Naive thymus-derived CD4-positive, alpha-beta T cell (primary cell): ENCODE measurements around the gene FBRSL1. TPM values are rescaled to one million over a fixed set of nuclear protein-coding genes. Genes with fewer than 3 reads are reported as not detected.

Experiments
- ATAC-seq: fragments of 150-1000 bp; cut with Tn5 transposase; 2 replicates; pipeline ENCODE4 v1.10.0; 2021; ENCODE audit warnings: mild to moderate bottlenecking, moderate library complexity
- CTCF ChIA-PET: fragments of 350-600 bp; sonication (Branson Sonifier 250); formaldehyde crosslinking; loops from one replicate; lab custom pipeline; 2021; ENCODE audit warnings: antibody characterized with exemption; lab: Charles Lee
- POLR2A ChIA-PET: fragments of 350-600 bp; sonication (Branson Sonifier 250); formaldehyde crosslinking; loops from one replicate; lab custom pipeline; 2021; ENCODE audit warnings: antibody characterized with exemption, inconsistent platforms; lab: Charles Lee
- DNase-seq, 9 donors: peaks; one replicate each; pipeline versions ENCODE4 v3.0.0 to v3.0.0-alpha.2; 2020 to 2022; ENCODE audit warnings: mixed read lengths in 1 of 9
- H3K27ac ChIP-seq: one replicate; pipeline ENCODE4 v1.7.0; 2013; ENCODE audit warnings: mild to moderate bottlenecking, low read depth, low read length, moderate library complexity
- H3K27me3 ChIP-seq, 2 donors: one replicate each; pipeline ENCODE4 v1.7.0; 2013; ENCODE audit warnings: low read length in 2 of 2, mild to moderate bottlenecking in 2 of 2, moderate library complexity in 2 of 2; ENCODE audit not compliant: control insufficient read depth in 2 of 2, insufficient read depth in 2 of 2
- H3K36me3 ChIP-seq, 3 experiments: 1 replicate in 2 of 3; 2 replicates in 1 of 3; pipeline ENCODE4 v1.7.0; 2013; ENCODE audit warnings: low read length in 3 of 3, mild to moderate bottlenecking in 3 of 3, moderate library complexity in 1 of 3; ENCODE audit not compliant: insufficient read depth in 3 of 3, control insufficient read depth in 2 of 3
- H3K4me1 ChIP-seq, 2 donors: one replicate each; pipeline ENCODE4 v1.7.0; 2013; ENCODE audit warnings: low read length in 2 of 2, mild to moderate bottlenecking in 2 of 2, moderate library complexity in 1 of 2; ENCODE audit not compliant: control insufficient read depth in 2 of 2, insufficient read depth in 2 of 2
- H3K4me3 ChIP-seq: 2 replicates; pipeline ENCODE4 v1.7.0; 2013; ENCODE audit warnings: mild to moderate bottlenecking, low read length
- H3K9me3 ChIP-seq, 3 experiments: 1 replicate in 2 of 3; 2 replicates in 1 of 3; pipeline ENCODE4 v1.7.0; 2013; ENCODE audit warnings: low read length in 3 of 3; ENCODE audit not compliant: control insufficient read depth in 2 of 3
- H3K27ac Mint-ChIP-seq, 9 donors: one replicate each; pipeline ENCODE4 v1.8.0; 2020 to 2022; ENCODE audit warnings: mixed read lengths in 9 of 9, mild to moderate bottlenecking in 8 of 9, moderate library complexity in 5 of 9, inconsistent platforms in 2 of 9
- H3K27me3 Mint-ChIP-seq, 5 donors: one replicate each; pipeline ENCODE4 v1.8.0; 2021 to 2022; ENCODE audit warnings: mixed read lengths in 5 of 5, mild to moderate bottlenecking in 1 of 5
- H3K36me3 Mint-ChIP-seq, 5 donors: one replicate each; pipeline ENCODE4 v1.8.0; 2020 to 2022; ENCODE audit warnings: mixed read lengths in 5 of 5, mild to moderate bottlenecking in 3 of 5, inconsistent platforms in 1 of 5
- H3K4me1 Mint-ChIP-seq, 7 donors: one replicate each; pipeline ENCODE4 v1.8.0; 2020 to 2022; ENCODE audit warnings: mixed read lengths in 7 of 7, mild to moderate bottlenecking in 3 of 7, inconsistent platforms in 1 of 7
- H3K4me3 Mint-ChIP-seq, 10 donors: one replicate each; pipeline ENCODE4 v1.8.0; 2020 to 2022; ENCODE audit warnings: mild to moderate bottlenecking in 10 of 10, mixed read lengths in 10 of 10, moderate library complexity in 6 of 10, inconsistent platforms in 2 of 10
- H3K9me3 Mint-ChIP-seq, 11 donors: one replicate each; pipeline ENCODE4 v1.8.0; 2020 to 2022; ENCODE audit warnings: mixed read lengths in 11 of 11, mild to moderate bottlenecking in 4 of 11, inconsistent platforms in 1 of 11, moderate library complexity in 1 of 11
- intact Hi-C, 2 donors: fragments of 100-400 bp; cut with micrococcal nuclease; formaldehyde crosslinking; loops; one replicate each; pipeline ENCODE4 v1.15.1; 2023
- polyA plus RNA-seq, 2 donors: library from polyadenylated mRNA; unstranded; fragments of 300-500 nt; fragmentation: Illumina TruSeq; gene quantifications; one replicate each; pipeline ENCODE4 v1.2.3, GENCODE V29; 2021
- total RNA-seq, 6 experiments: library from RNA in 5 of 6; stranded (reverse) in 5 of 6; gene quantifications; 1 replicate in 5 of 6; 2 replicates in 1 of 6; pipeline ENCODE4 v1.2.3 and lab custom pipeline; 2021 to 2026

Gene FBRSL1
- total and polyA plus RNA-seq, 7 experiments from 2014 or later: 0.77 to 105 (median 90.9) TPM

GRCh38 chr12:132486576-132486975 lies 3.4 kb upstream of the FBRSL1 start:
- ATAC-seq: no peak
- Histone ChIP-seq H3K27ac (no peak overlapping the region), H3K9me3 (no peaks in the 10 kb centered on the region), H3K27me3 (no peaks in the 10 kb centered on the region), H3K36me3 (no peaks in the 10 kb centered on the region), H3K4me1 (peaks cover 21 to 23% of the 10 kb centered on the region in 2 donors), H3K4me3 (no peak overlapping the region)
- ChIA-PET POLR2A (interaction anchor here (1.0 to 4.5 kb wide), 5 partner anchors 9 to 72 kb away, joined by 3 to 66 read pairs (median 4); no protein-coding TSS in a partner anchor), CTCF (interaction anchor here (0.8 to 1.3 kb wide), 3 partner anchors 9 to 56 kb away, joined by 3 to 4 read pairs (median 4); no protein-coding TSS in a partner anchor)
- H3K27ac Mint-ChIP-seq: peak overlapping the region in 7 of 9 donors; percentile 57 to 97 (median 89)
- DNase-seq: no peak
- H3K36me3 Mint-ChIP-seq: peaks cover 0 to 4% (median 0%) of the 10 kb centered on the region in 5 donors
- no peaks in the 10 kb centered on the region for H3K27me3 Mint-ChIP-seq
- intact Hi-C loops: loop anchor here in 1 of 2 donors (5.0 to 10.0 kb wide), 2 partner anchors 69 to 542 kb away; partner anchors contain the start of gene EP400
- no peaks in the 10 kb centered on the region for H3K9me3 Mint-ChIP-seq
- H3K4me1 Mint-ChIP-seq: peaks cover 33 to 52% (median 36%) of the 10 kb centered on the region in 7 donors
- peak overlapping the region in 2 of 10 donors; percentile 45 to 93 for H3K4me3 Mint-ChIP-seq

DNA sequence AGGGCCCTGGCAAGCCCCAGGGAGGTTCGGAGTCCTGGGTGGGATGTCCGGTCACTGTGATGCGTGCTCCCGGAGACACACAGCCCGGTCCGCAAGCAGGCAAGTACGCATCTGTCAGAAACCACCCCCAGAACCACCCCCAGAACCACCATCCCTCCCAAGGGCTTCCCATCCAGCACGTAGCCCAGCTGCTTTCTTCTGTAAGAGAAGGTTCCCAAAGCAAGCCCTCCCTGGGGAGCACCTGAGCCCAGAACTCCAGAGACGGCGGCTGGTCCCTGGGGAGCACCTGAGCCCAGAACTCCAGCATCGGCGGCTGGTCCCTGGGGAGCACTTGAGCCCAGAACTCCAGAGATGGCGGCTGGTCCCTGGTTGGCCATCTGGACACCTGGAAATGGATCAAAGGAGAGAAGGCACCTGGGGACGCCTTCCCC lies 2.6 kb upstream of the FBRSL1 start:
- intact Hi-C loops: loop anchor here in 1 of 2 donors (5.0 to 10.0 kb wide), 2 partner anchors 70 to 543 kb away; partner anchors contain the start of gene EP400
- Histone ChIP-seq H3K4me1 (peaks cover 29 to 30% of the 10 kb centered on the region in 2 donors), H3K27me3 (no peaks in the 10 kb centered on the region), H3K9me3 (no peaks in the 10 kb centered on the region), H3K36me3 (no peaks in the 10 kb centered on the region), H3K4me3 (no peak overlapping the region), H3K27ac (peak overlapping the region; percentile 96)
- POLR2A ChIA-PET: interaction anchor here (1.7 to 4.5 kb wide), 5 partner anchors 10 to 72 kb away, joined by 4 to 66 read pairs (median 12); no protein-coding TSS in a partner anchor
- CTCF ChIA-PET: interaction anchor here (1.3 kb wide), 1 partner anchor 57 kb away, joined by 4 read pairs; no protein-coding TSS in a partner anchor
- DNase-seq: no peak
- Mint-ChIP-seq H3K27ac (peak overlapping the region; percentile 89 to 97 (median 94)), H3K27me3 (no peaks in the 10 kb centered on the region), H3K4me1 (peaks cover 39 to 58% (median 42%) of the 10 kb centered on the region in 7 donors), H3K36me3 (peaks cover 0 to 9% (median 3%) of the 10 kb centered on the region in 5 donors), H3K9me3 (no peaks in the 10 kb centered on the region), H3K4me3 (peak overlapping the region; percentile 15 to 95 (median 92))
- no peak for ATAC-seq

GRCh38 chr12:132488127-132489077 lies 1.5 kb upstream of the FBRSL1 start:
- H3K27ac Mint-ChIP-seq: peak overlapping the region; percentile 89 to 97 (median 94)
- Histone ChIP-seq H3K4me1 (peaks cover 36 to 39% of the 10 kb centered on the region in 2 donors), H3K27me3 (no peaks in the 10 kb centered on the region), H3K27ac (peak overlapping the region; percentile 96), H3K4me3 (peak overlapping the region; percentile 83), H3K9me3 (no peaks in the 10 kb centered on the region), H3K36me3 (no peaks in the 10 kb centered on the region)
- no peaks in the 10 kb centered on the region for H3K27me3 Mint-ChIP-seq
- POLR2A ChIA-PET: interaction anchor here (0.8 to 4.5 kb wide), 15 partner anchors 11 to 127 kb away, joined by 3 to 66 read pairs (median 4); no protein-coding TSS in a partner anchor
- H3K36me3 Mint-ChIP-seq: peaks cover 0 to 9% (median 4%) of the 10 kb centered on the region in 5 donors
- ATAC-seq (no peak), DNase-seq (peak in 8 of 9 donors; percentile 43 to 54 (median 50))
- intact Hi-C loops: loop anchor here (1.0 to 10.0 kb wide), 10 partner anchors 11 to 544 kb away; partner anchors contain the start of genes DDX51 (in 1 of the 2), EP400 (in 1 of the 2) and NOC4L (in 1 of the 2)
- CTCF ChIA-PET: interaction anchor here (0.6 to 0.7 kb wide), 2 partner anchors 9 to 73 kb away, joined by 3 to 4 read pairs; no protein-coding TSS in a partner anchor
- peak overlapping the region; percentile 83 to 95 (median 92) for H3K4me3 Mint-ChIP-seq
- H3K4me1 Mint-ChIP-seq: peaks cover 47 to 63% (median 51%) of the 10 kb centered on the region in 7 donors
- no peaks in the 10 kb centered on the region for H3K9me3 Mint-ChIP-seq

- Mint-ChIP-seq H3K27me3 (no peaks in the 10 kb centered on the region), H3K36me3 (peaks cover 0 to 9% (median 4%) of the 10 kb centered on the region in 5 donors), H3K9me3 (no peaks in the 10 kb centered on the region), H3K4me1 (peaks cover 51 to 70% (median 58%) of the 10 kb centered on the region in 7 donors), H3K4me3 (peak overlapping the region; percentile 83 to 95 (median 92)), H3K27ac (peak overlapping the region; percentile 89 to 97 (median 94))
- Histone ChIP-seq H3K27ac (peak overlapping the region; percentile 96), H3K9me3 (no peaks in the 10 kb centered on the region), H3K36me3 (peaks cover 0 to 3% (median 0%) of the 10 kb centered on the region in 3 experiments), H3K4me3 (peak overlapping the region; percentile 83), H3K27me3 (no peaks in the 10 kb centered on the region), H3K4me1 (peaks cover 40 to 46% of the 10 kb centered on the region in 2 donors)
- ATAC-seq: peak; percentile 46
- ChIA-PET POLR2A (interaction anchor here (0.8 to 4.5 kb wide), 15 partner anchors 11 to 126 kb away, joined by 3 to 66 read pairs (median 4); no protein-coding TSS in a partner anchor), CTCF (interaction anchor here (0.6 kb wide), 1 partner anchor 72 kb away, joined by 3 read pairs; no protein-coding TSS in a partner anchor)
- peak; percentile 56 to 75 (median 69) for DNase-seq
- intact Hi-C loops: loop anchor here (1.0 to 10.0 kb wide), 10 partner anchors 12 to 544 kb away; partner anchors contain the start of genes DDX51 (in 1 of the 2), EP400 (in 1 of the 2) and NOC4L (in 1 of the 2)
Observed at GRCh38 chr12:132489078-132489601, 811 bp upstream of the FBRSL1 start.

- ChIA-PET POLR2A (interaction anchor here (0.6 to 1.5 kb wide), 2 partner anchors 53 to 60 kb away, joined by 3 to 4 read pairs; no protein-coding TSS in a partner anchor), CTCF (no interaction called here)
- Mint-ChIP-seq H3K9me3 (no peaks in the 10 kb centered on the region), H3K4me1 (peaks cover 50 to 80% (median 70%) of the 10 kb centered on the region in 7 donors), H3K36me3 (peaks cover 0 to 9% (median 4%) of the 10 kb centered on the region in 5 donors), H3K27ac (peak overlapping the region; percentile 77 to 95 (median 89)), H3K27me3 (no peaks in the 10 kb centered on the region), H3K4me3 (peak overlapping the region; percentile 74 to 93 (median 89))
- peaks cover 0 to 8% (median 0%) of the 10 kb centered on the region in 3 experiments for H3K36me3 ChIP-seq
- no peaks in the 10 kb centered on the region for H3K27me3 ChIP-seq
- H3K9me3 ChIP-seq: no peaks in the 10 kb centered on the region
- intact Hi-C loops: loop anchor here in 1 of 2 donors (1.0 to 2.0 kb wide), 2 partner anchors 16 to 302 kb away; no protein-coding TSS in a partner anchor
- peak overlapping the region; percentile 77 for H3K4me3 ChIP-seq
- no peak for ATAC-seq
- H3K4me1 ChIP-seq: peaks cover 49 to 61% of the 10 kb centered on the region in 2 donors
- peak in 2 of 9 donors; percentile 36 to 46 for DNase-seq
- peak overlapping the region; percentile 76 for H3K27ac ChIP-seq
Observed at GRCh38 chr12:132490422-132491137, 629 bp downstream of the FBRSL1 start.
